ENCODE results near the gene NDFIP2.

Gene NDFIP2

GRCh38 chr13:79497852-79498251 lies 16.9 kb downstream of the NDFIP2 start:
- no peak for DNase-seq

- no peak for DNase-seq
Observed at GRCh38 chr13:79500829-79501228, 19.9 kb downstream of the NDFIP2 start.

GRCh38 chr13:79501538-79502232 lies 20.7 kb downstream of the NDFIP2 start:
- no peak for DNase-seq

- DNase-seq, result no peak
Observed at GRCh38 chr13:79502859-79503468, 22.0 kb downstream of the NDFIP2 start.

- no peak for DNase-seq
Observed at GRCh38 chr13:79503473-79504017, 22.6 kb downstream of the NDFIP2 start.

- no peak for DNase-seq
Observed at GRCh38 chr13:79508224-79508961, 27.4 kb downstream of the NDFIP2 start.

GRCh38 chr13:79511611-79512010 lies 30.7 kb downstream of the NDFIP2 start:
- no peak for DNase-seq

GRCh38 chr13:79512950-79513349 lies 32.0 kb downstream of the NDFIP2 start:
- DNase-seq, result no peak

- DNase-seq, result no peak
Observed at GRCh38 chr13:79516595-79516994, 35.6 kb downstream of the NDFIP2 start.

- DNase-seq, result no peak
Observed at GRCh38 chr13:79519255-79519654, 38.3 kb downstream of the NDFIP2 start.

- DNase-seq, result no peak
Observed at GRCh38 chr13:79522583-79522982, 41.6 kb downstream of the NDFIP2 start.

GRCh38 chr13:79525064-79525857 lies 44.3 kb downstream of the NDFIP2 start:
- DNase-seq, result no peak

- no peak for DNase-seq
Observed at GRCh38 chr13:79527698-79528097, 46.7 kb downstream of the NDFIP2 start.

GRCh38 chr13:79528356-79528755 lies 47.4 kb downstream of the NDFIP2 start:
- no peak for DNase-seq

GRCh38 chr13:79528759-79529191 lies 47.8 kb downstream of the NDFIP2 start:
- DNase-seq, result no peak

GRCh38 chr13:79529817-79530216 lies 48.9 kb downstream of the NDFIP2 start:
- DNase-seq, result no peak

GRCh38 chr13:79530270-79530669 lies 49.3 kb downstream of the NDFIP2 start:
- DNase-seq, result no peak

- DNase-seq, result no peak
Observed at GRCh38 chr13:79531542-79532254, 50.7 kb downstream of the NDFIP2 start.

- DNase-seq, result no peak
Observed at GRCh38 chr13:79532576-79532975, 51.6 kb downstream of the NDFIP2 start.

GRCh38 chr13:79533781-79534400 lies 52.9 kb downstream of the NDFIP2 start:
- DNase-seq, result no peak

- no peak for DNase-seq
Observed at GRCh38 chr13:79534596-79534995, 53.6 kb downstream of the NDFIP2 start.

- DNase-seq, result no peak
Observed at GRCh38 chr13:79538757-79539156, 57.8 kb downstream of the NDFIP2 start.

Data from NCI-H1417 treated with DMSO at 0.1 percent for 48 hours (cell line).